Suprapubic skin (tissue), 4 donors: ENCODE measurements around the gene AGPAT1. TPM values are rescaled to one million over a fixed set of nuclear protein-coding genes. Genes with fewer than 3 reads are reported as not detected.
A peak's percentile ranks its signal among the peaks of the same experiment; 100 is the strongest.

Source experiments
- DNase-seq, 2 donors: peaks; one replicate each; pipeline ENCODE4 v3.0.0-alpha.2; 2019; ENCODE audit warnings: low spot score in 2 of 2
- H3K27ac ChIP-seq: fragments of 200-600 bp; sonication (generic); one replicate; pipeline ENCODE4 v1.5.1; 2019
- H3K27me3 ChIP-seq: fragments of 200-600 bp; sonication (generic); one replicate; pipeline ENCODE4 v1.5.1; 2019
- H3K36me3 ChIP-seq: fragments of 200-600 bp; sonication (generic); one replicate; pipeline ENCODE4 v1.5.1; 2019
- H3K4me1 ChIP-seq: fragments of 200-600 bp; sonication (generic); one replicate; pipeline ENCODE4 v1.5.1; 2019
- H3K4me3 ChIP-seq: fragments of 200-600 bp; sonication (generic); one replicate; pipeline ENCODE4 v1.5.1; 2019; ENCODE audit warnings: mild to moderate bottlenecking
- H3K9me3 ChIP-seq: fragments of 200-600 bp; sonication (generic); one replicate; pipeline ENCODE4 v1.5.1; 2019
- CTCF ChIP-seq, 2 donors: fragments of 200-600 bp in 1 of 2; fragments of 450-650 bp in 1 of 2; sonication (generic) in 1 of 2; IDR thresholded peaks; one replicate each; pipeline ENCODE4 v1.5.1; 2016 to 2019; ENCODE audit warnings: antibody characterized with exemption in 2 of 2, mild to moderate bottlenecking in 1 of 2, moderate library complexity in 1 of 2
- EP300 ChIP-seq: sonication (generic); formaldehyde crosslinking; IDR thresholded peaks from one replicate; pipeline ENCODE4 v1.6.1; 2017; ENCODE audit warnings: antibody characterized with exemption
- POLR2A ChIP-seq, 2 donors: fragments of 450-650 bp; IDR thresholded peaks; one replicate each; pipeline ENCODE4 v1.6.1; 2017; ENCODE audit warnings: antibody characterized with exemption in 2 of 2, mild to moderate bottlenecking in 2 of 2, moderate library complexity in 2 of 2
- POLR2AphosphoS5 ChIP-seq, 3 donors: sonication (generic); formaldehyde crosslinking; IDR thresholded peaks; one replicate each; pipeline ENCODE4 v1.6.1; 2017; ENCODE audit warnings: antibody characterized with exemption in 3 of 3
- WGBS: methylation state at CpG from one replicate; pipeline ENCODE4 v1.1.5; 2018; 5-methylcytosine and 5-hydroxymethylcytosine counted together
- total RNA-seq, 4 donors: library from RNA; depleted of rRNA; stranded (reverse); fragments of >200 nt; gene quantifications; one replicate each; pipeline ENCODE4 v1.1.0, GENCODE V29; 2016

AGPAT1 gene
- total RNA-seq, 4 donors from 2014 or later = 30.4 to 68.9 (median 42.6) TPM

GRCh38 chr6:32204268-32204715, 28.4 kb upstream of the AGPAT1 start:
- Histone ChIP-seq H3K4me3 (no peak overlapping the region), H3K36me3 (no peaks in the 10 kb centered on the region), H3K27ac (no peak overlapping the region), H3K27me3 (no peaks in the 10 kb centered on the region), H3K9me3 (no peaks in the 10 kb centered on the region), H3K4me1 (no peaks in the 10 kb centered on the region)
- TF ChIP-seq CTCF (IDR thresholded peaks at IDR 0.05) (no peak), EP300 (no peak), POLR2AphosphoS5 (IDR thresholded peaks at IDR 0.05) (no peak), POLR2A (IDR thresholded peaks at IDR 0.05) (no peak)
- DNase-seq = peak in 1 of 2 donors; percentile 14
- 87% methylated on average over 3 of the region's 3 CpGs for WGBS

- WGBS = 85% methylated on average over 6 of the region's 9 CpGs
- DNase-seq = peak in 1 of 2 donors; percentile 54
- Histone ChIP-seq H3K27me3 (no peaks in the 10 kb centered on the region), H3K4me1 (no peaks in the 10 kb centered on the region), H3K36me3 (no peaks in the 10 kb centered on the region), H3K4me3 (no peak overlapping the region), H3K27ac (no peak overlapping the region), H3K9me3 (no peaks in the 10 kb centered on the region)
- TF ChIP-seq CTCF (IDR thresholded peaks at IDR 0.05) (no peak), EP300 (no peak)
Observed at GRCh38 chr6:32203426-32204267, 27.8 kb upstream of the AGPAT1 start.

- Histone ChIP-seq H3K4me1 (peaks cover 3% of the 10 kb centered on the region), H3K36me3 (no peaks in the 10 kb centered on the region), H3K27ac (no peak overlapping the region), H3K9me3 (no peaks in the 10 kb centered on the region), H3K4me3 (no peak overlapping the region), H3K27me3 (no peaks in the 10 kb centered on the region)
- DNase-seq = peak in 1 of 2 donors; percentile 51
- no peak for TF ChIP-seq EP300
- no peak for TF ChIP-seq POLR2A (IDR thresholded peaks at IDR 0.05)
- TF ChIP-seq POLR2AphosphoS5 (IDR thresholded peaks at IDR 0.05) = no peak
- no peak for TF ChIP-seq CTCF (IDR thresholded peaks at IDR 0.05)
- WGBS = 84% methylated on average over 4 of the region's 9 CpGs
Observed at GRCh38 chr6:32202186-32202585, 26.3 kb upstream of the AGPAT1 start.

- peaks cover 12% of the 10 kb centered on the region for H3K4me1 ChIP-seq
- H3K4me3 ChIP-seq = no peak overlapping the region
- H3K27ac ChIP-seq = no peak overlapping the region
- no peaks in the 10 kb centered on the region for H3K36me3 ChIP-seq
- WGBS = 91% methylated on average over 13 of the region's 13 CpGs
- DNase-seq = peak in 1 of 2 donors; percentile 52
- H3K9me3 ChIP-seq = no peaks in the 10 kb centered on the region
- TF ChIP-seq EP300 (no peak), POLR2A (IDR thresholded peaks at IDR 0.05) (no peak)
- H3K27me3 ChIP-seq = no peaks in the 10 kb centered on the region
Observed at GRCh38 chr6:32200711-32201475, 25.0 kb upstream of the AGPAT1 start.

- DNase-seq = no peak
- Histone ChIP-seq H3K9me3 (no peaks in the 10 kb centered on the region), H3K36me3 (no peaks in the 10 kb centered on the region), H3K27me3 (no peaks in the 10 kb centered on the region), H3K27ac (no peak overlapping the region), H3K4me1 (peaks cover 22% of the 10 kb centered on the region), H3K4me3 (no peak overlapping the region)
- TF ChIP-seq CTCF (IDR thresholded peaks at IDR 0.05) (no peak), EP300 (no peak), POLR2AphosphoS5 (IDR thresholded peaks at IDR 0.05) (no peak), POLR2A (IDR thresholded peaks at IDR 0.05) (no peak)
- WGBS = 96% methylated on average over 15 of the region's 17 CpGs
Observed at GRCh38 chr6:32198866-32199265, 23.0 kb upstream of the AGPAT1 start.
